ENCODE data around the gene TEX26.

- no peak for TF ChIP-seq CTCF (IDR thresholded peaks at IDR 0.05)
- TF ChIP-seq POLR2A (IDR thresholded peaks at IDR 0.05) = no peak
Measured at GRCh38 chr13:31016342-31017325, 84.2 kb downstream of the TEX26 start.
